Glutamatergic neuron (in vitro differentiated cells): Measurements from ENCODE around the gene NEDD4. TPM values are rescaled to one million over a fixed set of nuclear protein-coding genes. Genes with fewer than 3 reads are reported as not detected.

Experiments
- DNase-seq: peaks from one replicate; pipeline ENCODE4 v3.0.0; 2022
- H3K27ac Mint-ChIP-seq: one replicate; pipeline ENCODE4 v1.8.0; 2020; ENCODE audit warnings: mild to moderate bottlenecking, mixed read lengths, inconsistent platforms; ENCODE audit not compliant: unreplicated experiment
- H3K27me3 Mint-ChIP-seq: one replicate; pipeline ENCODE4 v1.8.0; 2020; ENCODE audit warnings: mild to moderate bottlenecking, moderate library complexity, mixed read lengths, inconsistent platforms; ENCODE audit not compliant: unreplicated experiment
- H3K36me3 Mint-ChIP-seq: one replicate; pipeline ENCODE4 v1.8.0; 2020; ENCODE audit warnings: mild to moderate bottlenecking, mixed read lengths, inconsistent platforms; ENCODE audit not compliant: unreplicated experiment
- H3K4me1 Mint-ChIP-seq: one replicate; pipeline ENCODE4 v1.8.0; 2020; ENCODE audit warnings: mild to moderate bottlenecking, low read depth, mixed read lengths, inconsistent platforms; ENCODE audit not compliant: unreplicated experiment
- H3K4me3 Mint-ChIP-seq: one replicate; pipeline ENCODE4 v1.8.0; 2020; ENCODE audit warnings: mild to moderate bottlenecking, mixed read lengths, inconsistent platforms; ENCODE audit not compliant: unreplicated experiment
- H3K9me3 Mint-ChIP-seq: one replicate; pipeline ENCODE4 v1.8.0; 2020; ENCODE audit warnings: mild to moderate bottlenecking, moderate library complexity, mixed read lengths, inconsistent platforms; ENCODE audit not compliant: unreplicated experiment
- total RNA-seq: library from RNA; stranded (reverse); fragmentation: NEBNext Ultra II Directional; extraction: Animal tissue kit (Norgen Biotek cat#: 25700); gene quantifications from one replicate; pipeline ENCODE4 v1.2.1, GENCODE V29; 2021; ENCODE audit not compliant: unreplicated experiment
- TF ChIP-seq, protein P1 (sequence below): fragments of 200-600 bp; sonication (generic); IDR thresholded peaks from one replicate; pipeline ENCODE4 v1.5.0; 2021; ENCODE audit not compliant: partially characterized antibody, unreplicated experiment

Gene NEDD4
- total RNA-seq, 1 donor from 2014 or later: 3.7 TPM

DNA sequence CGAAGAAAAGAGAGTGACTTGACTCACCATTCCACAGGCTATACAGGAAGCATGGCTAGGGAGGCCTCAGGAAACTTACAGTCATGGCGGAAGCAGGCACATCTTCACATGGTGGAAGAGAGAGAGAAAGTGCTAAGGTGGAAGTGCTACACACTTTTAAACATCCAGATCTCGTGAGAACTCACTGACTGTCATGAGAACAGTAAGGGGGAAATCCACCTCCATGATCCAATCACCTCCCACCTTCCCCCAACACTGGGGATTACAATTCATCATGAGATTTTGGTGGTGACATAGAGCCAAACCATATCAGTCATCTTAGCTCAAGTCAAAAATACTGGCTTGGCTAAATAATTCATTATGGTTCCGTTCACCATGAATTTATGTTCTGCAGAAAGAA, 45.3 kb upstream of the NEDD4 start:
- no peak overlapping the region for H3K27ac Mint-ChIP-seq
- peaks cover 3% of the 10 kb centered on the region for H3K9me3 Mint-ChIP-seq
- H3K27me3 Mint-ChIP-seq: peaks cover 3% of the 10 kb centered on the region

DNA sequence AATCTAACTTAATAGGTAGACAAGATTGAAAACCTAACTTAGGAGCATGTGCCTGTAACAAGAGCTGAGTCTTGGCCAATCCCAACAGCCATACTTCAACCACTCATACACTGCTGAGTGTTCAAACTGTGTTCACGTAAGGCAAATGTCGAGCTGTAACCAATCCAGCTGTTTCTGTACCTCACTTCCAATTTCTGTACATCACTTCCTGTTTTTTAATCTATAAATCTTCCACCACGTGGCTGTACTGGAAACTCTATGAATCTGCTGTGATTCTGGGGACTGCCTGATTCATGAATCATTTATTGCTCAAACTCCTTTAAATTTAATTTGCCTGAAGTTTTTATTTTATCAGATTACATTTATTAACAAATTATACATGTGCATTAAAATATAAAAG, 44.6 kb upstream of the NEDD4 start:
- no peak for DNase-seq
- H3K4me1 Mint-ChIP-seq: no peaks in the 10 kb centered on the region
- H3K36me3 Mint-ChIP-seq: peaks cover 4% of the 10 kb centered on the region
- TF ChIP-seq, protein P1, sequence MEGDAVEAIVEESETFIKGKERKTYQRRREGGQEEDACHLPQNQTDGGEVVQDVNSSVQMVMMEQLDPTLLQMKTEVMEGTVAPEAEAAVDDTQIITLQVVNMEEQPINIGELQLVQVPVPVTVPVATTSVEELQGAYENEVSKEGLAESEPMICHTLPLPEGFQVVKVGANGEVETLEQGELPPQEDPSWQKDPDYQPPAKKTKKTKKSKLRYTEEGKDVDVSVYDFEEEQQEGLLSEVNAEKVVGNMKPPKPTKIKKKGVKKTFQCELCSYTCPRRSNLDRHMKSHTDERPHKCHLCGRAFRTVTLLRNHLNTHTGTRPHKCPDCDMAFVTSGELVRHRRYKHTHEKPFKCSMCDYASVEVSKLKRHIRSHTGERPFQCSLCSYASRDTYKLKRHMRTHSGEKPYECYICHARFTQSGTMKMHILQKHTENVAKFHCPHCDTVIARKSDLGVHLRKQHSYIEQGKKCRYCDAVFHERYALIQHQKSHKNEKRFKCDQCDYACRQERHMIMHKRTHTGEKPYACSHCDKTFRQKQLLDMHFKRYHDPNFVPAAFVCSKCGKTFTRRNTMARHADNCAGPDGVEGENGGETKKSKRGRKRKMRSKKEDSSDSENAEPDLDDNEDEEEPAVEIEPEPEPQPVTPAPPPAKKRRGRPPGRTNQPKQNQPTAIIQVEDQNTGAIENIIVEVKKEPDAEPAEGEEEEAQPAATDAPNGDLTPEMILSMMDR: no peak
- no peak overlapping the region for H3K4me3 Mint-ChIP-seq
- no peak overlapping the region for H3K27ac Mint-ChIP-seq
- H3K27me3 Mint-ChIP-seq: peaks cover 3% of the 10 kb centered on the region
- peaks cover 3% of the 10 kb centered on the region for H3K9me3 Mint-ChIP-seq

More for the DNA sequence above, 45.3 kb upstream of the NEDD4 start:
- no peak for DNase-seq
- peaks cover 4% of the 10 kb centered on the region for H3K36me3 Mint-ChIP-seq
- TF ChIP-seq, protein P1: no peak
- H3K4me1 Mint-ChIP-seq: no peaks in the 10 kb centered on the region
- H3K4me3 Mint-ChIP-seq: no peak overlapping the region

GRCh38 chr15:56036546-56037067, 43.2 kb upstream of the NEDD4 start:
- Mint-ChIP-seq H3K27ac (no peak overlapping the region), H3K9me3 (peaks cover 3% of the 10 kb centered on the region), H3K4me1 (no peaks in the 10 kb centered on the region), H3K36me3 (peaks cover 4% of the 10 kb centered on the region), H3K4me3 (no peak overlapping the region), H3K27me3 (peaks cover 3% of the 10 kb centered on the region)
- no peak for DNase-seq
- TF ChIP-seq, protein P1: no peak

DNA sequence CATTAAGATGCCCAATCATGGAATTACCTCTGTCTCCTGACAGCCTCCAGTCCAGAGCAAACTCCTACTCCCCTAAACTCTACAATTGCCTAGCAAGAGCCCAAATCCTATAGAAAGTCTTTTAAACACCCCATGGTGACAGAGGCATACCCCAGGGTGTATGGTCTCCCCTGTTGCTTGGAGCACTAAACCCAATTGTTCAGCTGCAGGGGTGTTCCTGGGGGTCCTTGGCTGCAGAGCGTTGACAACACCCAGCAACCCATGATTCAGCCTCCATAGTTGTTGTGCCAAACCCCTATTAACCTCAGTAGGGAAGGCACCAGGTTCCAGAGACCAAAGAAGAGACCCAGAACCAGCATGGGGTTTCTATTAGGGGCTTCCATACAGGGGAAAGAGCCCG, 41.8 kb upstream of the NEDD4 start:
- peaks cover 3% of the 10 kb centered on the region for H3K9me3 Mint-ChIP-seq
- TF ChIP-seq, protein P1: no peak
- H3K27ac Mint-ChIP-seq: no peak overlapping the region
- H3K4me3 Mint-ChIP-seq: no peak overlapping the region
- no peak for DNase-seq
- no peaks in the 10 kb centered on the region for H3K4me1 Mint-ChIP-seq
- H3K27me3 Mint-ChIP-seq: peaks cover 3% of the 10 kb centered on the region
- peaks cover 4% of the 10 kb centered on the region for H3K36me3 Mint-ChIP-seq

DNA sequence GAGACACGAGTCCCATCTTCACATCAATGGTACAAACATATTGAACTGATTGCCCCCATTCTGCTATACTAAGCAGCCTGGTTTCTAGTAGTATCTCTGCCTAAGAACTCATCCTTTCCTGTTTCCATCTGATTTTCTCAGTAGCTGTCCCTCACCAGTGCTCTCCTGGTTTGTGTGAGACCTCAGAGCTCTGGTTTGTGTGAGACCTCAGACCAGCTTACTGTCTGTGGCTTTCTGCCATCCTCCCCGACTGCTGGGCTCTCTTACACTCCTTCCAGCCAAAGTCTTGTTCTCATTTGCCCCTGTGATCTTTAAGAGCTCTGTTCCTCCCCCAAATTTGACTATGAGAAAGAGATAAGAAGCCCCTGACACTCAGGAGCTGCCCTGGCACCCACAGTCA, 41.1 kb upstream of the NEDD4 start:
- DNase-seq: no peak
- Mint-ChIP-seq H3K27me3 (peaks cover 3% of the 10 kb centered on the region), H3K27ac (no peak overlapping the region), H3K9me3 (peaks cover 3% of the 10 kb centered on the region), H3K36me3 (peaks cover 4% of the 10 kb centered on the region), H3K4me3 (no peak overlapping the region), H3K4me1 (no peaks in the 10 kb centered on the region)
- TF ChIP-seq, protein P1: no peak
